GM12891 (cell line): ENCODE results near the gene CHST7.

Experiments used
- POLR2A ChIP-seq: IDR thresholded peaks from 2 replicates; pipeline ENCODE4 v1.6.1; 2011; ENCODE audit warnings: low read depth, low read length, control low read depth
- POLR2AphosphoS5 ChIP-seq: IDR thresholded peaks from 2 replicates; pipeline ENCODE4 v1.6.1; 2011; ENCODE audit warnings: low read depth, low read length, control low read depth
- SPI1 ChIP-seq: IDR thresholded peaks from 2 replicates; pipeline ENCODE4 v1.6.1; 2011; ENCODE audit warnings: low read depth, low read length, control low read depth
- TAF1 ChIP-seq: IDR thresholded peaks from 2 replicates; pipeline ENCODE4 v1.6.1; 2011; ENCODE audit warnings: low read depth, low read length, control low read depth

- TF ChIP-seq POLR2A (no peak), POLR2AphosphoS5 (no peak), SPI1 (no peak), TAF1 (no peak)
Observed at GRCh38 chrX:46599051-46599560, 25.5 kb downstream of the CHST7 start.
